GM23248 (cell line): Measurements from ENCODE around the gene TAPT1.

ENCODE experiments used
- EZH2 ChIP-seq: fragments of 200-600 bp; sonication (generic); IDR thresholded peaks from 2 replicates; pipeline ENCODE4 v1.6.1; 2018; ENCODE audit warnings: antibody characterized with exemption, mild to moderate bottlenecking; ENCODE audit not compliant: insufficient read depth, poor library complexity, severe bottlenecking
- EZH2phosphoT487 ChIP-seq: fragments of 200-600 bp; sonication (generic); IDR thresholded peaks from 2 replicates; pipeline ENCODE4 v1.6.1; 2018; ENCODE audit warnings: antibody characterized with exemption, moderate library complexity, mild to moderate bottlenecking, low read depth; ENCODE audit not compliant: insufficient read depth

GRCh38 chr4:16129336-16129735 is 96.9 kb downstream of the TAPT1 start:
- no peak for TF ChIP-seq EZH2phosphoT487
- TF ChIP-seq EZH2, result no peak
